GM19467 (cell line): Measurements from ENCODE around the gene SYT1.
"Not testable (repeated sequence)": the region's sequence is repeated elsewhere in the genome, so short reads cannot be mapped to it uniquely, and the experiment has no call there.

Source experiments
- ATAC-seq: cut with Tn5 transposase; IDR thresholded peaks from one replicate; pipeline ENCODE4 v1.9.1; 2021; ENCODE audit warnings: mild to moderate bottlenecking, moderate library complexity; ENCODE audit not compliant: unreplicated experiment

SYT1 gene

GRCh38 chr12:78966062-78966461 lies 101.5 kb downstream of the SYT1 start:
- no peak for ATAC-seq

GRCh38 chr12:78966926-78967325 lies 102.4 kb downstream of the SYT1 start:
- ATAC-seq = no peak

GRCh38 chr12:78968226-78968625 lies 103.7 kb downstream of the SYT1 start:
- no peak for ATAC-seq

- ATAC-seq = no peak
Observed at GRCh38 chr12:78970041-78970440, 105.5 kb downstream of the SYT1 start.

GRCh38 chr12:78977304-78977867 lies 112.8 kb downstream of the SYT1 start:
- no peak for ATAC-seq

GRCh38 chr12:78994168-78994791 lies 129.7 kb downstream of the SYT1 start:
- no peak for ATAC-seq

- no peak for ATAC-seq
Observed at GRCh38 chr12:79000501-79000900, 135.9 kb downstream of the SYT1 start.

- no peak for ATAC-seq
Observed at GRCh38 chr12:79001404-79001803, 136.8 kb downstream of the SYT1 start.

GRCh38 chr12:79006306-79006705 lies 141.7 kb downstream of the SYT1 start:
- no peak for ATAC-seq

GRCh38 chr12:79008591-79008990 lies 144.0 kb downstream of the SYT1 start:
- no peak for ATAC-seq

- no peak for ATAC-seq
Observed at GRCh38 chr12:79012636-79013035, 148.1 kb downstream of the SYT1 start.

- no peak for ATAC-seq
Observed at GRCh38 chr12:79016181-79016580, 151.6 kb downstream of the SYT1 start.

GRCh38 chr12:79019672-79020071 lies 155.1 kb downstream of the SYT1 start:
- ATAC-seq = peak; percentile 83

GRCh38 chr12:79020106-79020505 lies 155.5 kb downstream of the SYT1 start:
- no peak for ATAC-seq

- no peak for ATAC-seq
Observed at GRCh38 chr12:79021021-79021420, 156.4 kb downstream of the SYT1 start.

GRCh38 chr12:79023261-79023660 lies 158.7 kb downstream of the SYT1 start:
- ATAC-seq = no peak

- ATAC-seq = no peak
Observed at GRCh38 chr12:79023784-79024183, 159.2 kb downstream of the SYT1 start.

- no peak for ATAC-seq
Observed at GRCh38 chr12:79033788-79034187, 169.2 kb downstream of the SYT1 start.

GRCh38 chr12:79044748-79045147 lies 180.2 kb downstream of the SYT1 start:
- not testable (repeated sequence) for ATAC-seq

- not testable (repeated sequence) for ATAC-seq
Observed at GRCh38 chr12:79045149-79045703, 180.7 kb downstream of the SYT1 start.

- ATAC-seq = no peak
Observed at GRCh38 chr12:79046021-79046420, 181.4 kb downstream of the SYT1 start.

GRCh38 chr12:79048962-79049361 lies 184.4 kb downstream of the SYT1 start:
- no peak for ATAC-seq

- ATAC-seq = no peak
Observed at GRCh38 chr12:79053394-79053793, 188.8 kb downstream of the SYT1 start.
